Measurements from ENCODE around the gene DLG2.

DLG2 gene

GRCh38 chr11:83538286-83538685 lies 2088.9 kb downstream of the DLG2 start:
- H3K4me3 ChIP-seq (ENCODE audit: low read depth, low read length), result no peak overlapping the region
- TF ChIP-seq CTCF (IDR thresholded peaks at IDR 0.05; ENCODE audit: low read depth, low read length), result no peak

GRCh38 chr11:83537131-83537610 lies 2090.0 kb downstream of the DLG2 start:
- no peak for TF ChIP-seq CTCF (IDR thresholded peaks at IDR 0.05; ENCODE audit: low read depth, low read length)
- H3K4me3 ChIP-seq (ENCODE audit: low read depth, low read length), result no peak overlapping the region

GRCh38 chr11:83533166-83533565 lies 2094.0 kb downstream of the DLG2 start:
- no peak overlapping the region for H3K4me3 ChIP-seq (ENCODE audit: low read depth, low read length)
- no peak for TF ChIP-seq CTCF (IDR thresholded peaks at IDR 0.05; ENCODE audit: low read depth, low read length)

- no peak for TF ChIP-seq CTCF (IDR thresholded peaks at IDR 0.05; ENCODE audit: low read depth, low read length)
- no peak overlapping the region for H3K4me3 ChIP-seq (ENCODE audit: low read depth, low read length)
These were observed 2098.3 kb downstream of the DLG2 start for GRCh38 chr11:83528877-83529276.

- TF ChIP-seq CTCF (IDR thresholded peaks at IDR 0.05; ENCODE audit: low read depth, low read length), result no peak
- H3K4me3 ChIP-seq (ENCODE audit: low read depth, low read length), result no peak overlapping the region
These were observed 2098.9 kb downstream of the DLG2 start for GRCh38 chr11:83528225-83528624.

GRCh38 chr11:83523676-83524075 lies 2103.5 kb downstream of the DLG2 start:
- no peak for TF ChIP-seq CTCF (IDR thresholded peaks at IDR 0.05; ENCODE audit: low read depth, low read length)
- H3K4me3 ChIP-seq (ENCODE audit: low read depth, low read length), result no peak overlapping the region

GRCh38 chr11:83522911-83523310 lies 2104.2 kb downstream of the DLG2 start:
- TF ChIP-seq CTCF (IDR thresholded peaks at IDR 0.05; ENCODE audit: low read depth, low read length), result no peak

More at GRCh38 chr11:83522911-83523310, 2104.2 kb downstream of the DLG2 start:
- no peak overlapping the region for H3K4me3 ChIP-seq (ENCODE audit: low read depth, low read length)

All from WI38 (cell line).